CD4-positive, alpha-beta T cell treated with Interleukin-6 for 4 hours (primary cell): ENCODE data around the gene RBM38.

ENCODE experiments used
- DNase-seq: peaks from one replicate; pipeline ENCODE4 v3.0.0-alpha.2; 2020; ENCODE audit warnings: mixed read lengths

RBM38 gene

DNA sequence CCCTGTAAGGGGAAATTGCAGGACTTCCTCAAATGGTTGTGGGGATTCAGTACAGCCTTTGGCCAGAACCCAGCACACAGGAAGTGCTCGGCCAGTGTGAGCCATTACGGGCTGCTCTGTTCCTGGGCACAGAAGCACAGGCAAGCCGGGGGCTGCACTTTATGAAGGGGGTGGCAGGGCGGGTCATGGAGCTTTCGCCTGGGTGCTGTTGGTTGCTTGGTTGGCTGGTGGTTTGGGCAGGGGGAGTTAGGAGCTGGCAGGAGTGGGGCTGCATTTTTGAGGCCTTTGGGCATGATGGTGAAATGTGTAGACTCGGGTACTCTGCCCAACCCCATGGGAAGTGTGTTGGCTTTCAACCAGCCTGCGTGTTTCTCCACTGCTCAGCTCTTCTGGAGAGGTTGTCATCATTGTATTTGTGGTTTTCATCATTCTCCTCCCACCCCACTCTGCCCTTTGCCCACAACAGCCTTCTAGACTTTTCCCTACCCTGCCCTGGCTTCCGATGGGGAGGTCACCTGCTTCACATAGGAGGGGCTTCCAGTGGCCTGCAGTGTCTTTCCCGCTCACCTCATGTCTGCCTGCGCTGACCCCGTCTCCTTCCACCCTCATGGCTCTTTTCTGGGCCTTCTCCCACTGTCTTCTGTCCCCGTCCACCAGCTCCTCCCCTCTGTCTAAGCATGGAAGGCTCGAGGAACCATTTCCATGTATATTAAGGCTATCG is 16.1 kb upstream of the RBM38 start:
- DNase-seq: no peak

GRCh38 chr20:57375652-57376230 is 15.5 kb upstream of the RBM38 start:
- no peak for DNase-seq

DNA sequence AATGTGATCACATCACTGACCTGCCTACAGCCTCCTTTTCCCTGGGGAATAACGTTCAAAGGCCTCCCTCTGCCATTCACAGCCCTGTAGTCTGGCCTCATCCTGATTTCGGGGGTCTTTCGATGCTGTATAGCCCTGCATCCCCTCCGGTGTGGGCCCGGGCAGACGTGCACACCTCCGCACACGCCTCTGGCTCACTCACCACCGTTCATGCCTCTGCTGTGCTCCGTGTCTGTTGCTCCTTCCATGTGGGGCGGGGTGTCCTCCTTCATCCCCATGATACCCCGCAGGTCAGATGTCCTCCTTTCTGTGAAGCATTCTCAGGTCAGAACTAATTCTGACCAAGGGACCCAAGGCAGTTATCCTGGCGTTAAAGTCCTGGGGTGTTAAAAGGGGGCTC is 13.8 kb upstream of the RBM38 start:
- DNase-seq: no peak

- no peak for DNase-seq
These were observed 13.1 kb upstream of the RBM38 start for GRCh38 chr20:57378107-57378506.

GRCh38 chr20:57378646-57379262 is 12.4 kb upstream of the RBM38 start:
- DNase-seq: no peak

DNA sequence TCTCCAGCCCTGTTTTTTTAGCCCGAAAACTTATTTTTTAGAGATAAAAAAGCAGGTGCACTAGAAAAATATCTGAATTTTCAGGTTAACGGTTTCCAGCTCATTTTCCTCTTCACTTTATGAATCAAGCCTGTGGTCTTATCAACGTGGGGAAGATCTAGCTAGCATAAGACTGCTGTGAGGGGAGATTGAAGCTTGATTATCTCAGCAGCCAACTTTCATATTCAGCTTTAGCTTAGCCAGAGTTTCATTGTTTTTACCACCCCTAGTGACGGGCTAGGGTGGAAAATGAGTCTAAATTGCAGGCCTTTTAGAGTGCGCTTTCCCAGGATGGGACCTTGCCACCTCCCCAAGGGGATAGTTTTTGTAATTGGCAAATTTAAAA is 11.9 kb upstream of the RBM38 start:
- no peak for DNase-seq

GRCh38 chr20:57380081-57380750 is 11.0 kb upstream of the RBM38 start:
- DNase-seq: no peak

DNA sequence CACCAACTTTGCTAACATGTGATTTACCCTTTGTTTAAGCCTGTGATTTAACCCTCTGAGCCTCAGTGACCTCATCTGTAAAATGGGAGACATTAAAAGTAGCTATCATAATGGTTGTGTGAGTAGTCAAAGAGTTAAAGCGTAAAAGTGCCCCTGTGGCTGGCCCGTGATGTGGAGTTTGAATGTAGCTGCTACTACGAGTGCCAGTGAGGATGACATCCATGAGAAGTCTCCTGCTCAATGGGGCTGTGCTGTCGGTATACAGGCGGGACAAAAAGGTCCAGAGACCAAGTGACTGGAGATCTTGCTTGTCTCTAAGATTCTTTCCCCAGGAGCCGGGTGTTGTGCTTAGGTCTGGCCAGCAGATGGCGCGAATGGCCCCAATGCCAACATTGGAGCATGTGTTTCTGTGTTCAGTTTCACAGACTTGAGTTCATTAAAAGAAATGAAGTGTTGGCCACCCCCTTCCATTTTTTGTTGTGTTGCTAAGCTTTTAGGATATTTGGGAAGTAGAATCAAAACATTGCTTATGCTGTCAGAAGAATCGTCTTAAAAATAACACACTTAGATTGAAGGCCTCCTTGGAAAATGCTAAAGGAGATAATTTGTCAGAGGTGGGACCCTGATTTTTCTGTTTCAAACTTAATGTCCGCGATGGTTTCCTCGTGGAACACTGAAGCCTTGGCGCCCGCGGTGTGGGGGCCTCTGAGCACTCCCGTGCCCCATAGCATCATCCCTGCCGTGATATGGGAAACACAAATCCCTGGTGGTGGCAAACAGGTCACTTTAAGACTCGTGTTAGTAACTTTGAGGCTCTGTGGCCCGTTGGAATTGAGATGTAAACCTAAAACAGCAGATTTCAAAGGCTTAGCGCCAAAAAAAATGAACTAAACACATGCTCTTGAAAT is 9.3 kb upstream of the RBM38 start:
- peak; percentile 87 for DNase-seq

DNA sequence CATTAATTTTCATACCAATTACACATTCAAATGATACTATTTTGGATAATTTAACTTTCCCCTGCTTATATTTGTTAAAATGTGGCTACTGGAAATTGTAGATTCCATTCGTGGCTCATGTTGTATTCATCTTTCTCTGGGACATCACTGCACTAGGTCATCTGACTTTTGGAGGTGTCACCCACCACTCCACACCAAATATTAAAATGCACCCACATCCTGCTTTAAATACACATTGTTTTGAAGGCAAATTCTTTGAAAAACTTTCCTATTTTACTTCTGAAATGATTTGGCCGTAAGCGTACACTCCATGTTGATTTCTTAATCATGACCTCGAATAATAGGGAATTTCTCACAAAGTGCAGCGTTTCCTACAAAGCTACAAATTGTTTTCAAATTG is 8.7 kb upstream of the RBM38 start:
- no peak for DNase-seq

- no peak for DNase-seq
These were observed 7.5 kb upstream of the RBM38 start for GRCh38 chr20:57383447-57384347.

- DNase-seq: no peak
These were observed 6.7 kb upstream of the RBM38 start for GRCh38 chr20:57384486-57384885.

DNA sequence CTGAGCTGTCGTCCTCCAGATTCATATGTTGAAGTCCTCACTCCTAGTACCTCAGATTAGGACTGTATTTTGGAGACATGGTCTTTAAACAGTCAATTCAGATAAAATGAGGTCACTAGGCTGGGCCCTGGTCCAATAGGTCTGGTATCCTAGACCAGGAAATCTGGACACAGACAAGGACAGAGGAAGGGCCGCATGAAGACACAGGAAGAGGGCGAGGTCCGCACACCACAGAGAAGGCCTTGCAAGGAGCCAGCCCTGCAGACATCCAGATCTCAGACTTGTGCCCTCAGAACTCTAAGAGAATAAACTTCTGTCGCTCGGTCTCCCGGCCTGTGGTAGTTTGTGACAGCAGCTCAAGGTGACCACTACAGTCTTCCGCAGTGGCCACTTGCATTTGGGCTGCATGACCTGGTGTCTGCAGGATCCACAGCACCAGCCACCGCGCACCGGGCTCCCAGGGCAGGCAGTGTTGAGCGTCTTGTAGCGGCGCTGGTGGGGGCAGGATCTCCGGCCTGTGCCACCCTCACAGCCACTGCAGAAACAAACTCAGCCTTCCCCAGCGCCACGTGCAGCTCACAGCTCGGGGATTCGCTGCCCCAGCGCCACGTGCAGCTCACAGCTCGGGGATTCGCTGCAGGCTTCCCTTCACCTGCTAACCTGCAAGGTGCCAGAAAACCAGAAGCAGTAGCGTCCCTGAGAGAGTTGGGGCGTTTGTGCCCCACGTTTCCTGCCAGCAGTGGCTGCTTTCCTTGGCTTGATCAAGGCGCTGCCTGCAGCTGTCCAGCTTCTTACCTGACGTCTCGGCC is 6.0 kb upstream of the RBM38 start:
- no peak for DNase-seq

GRCh38 chr20:57385940-57386339 is 5.3 kb upstream of the RBM38 start:
- DNase-seq: no peak

GRCh38 chr20:57386762-57387161 is 4.4 kb upstream of the RBM38 start:
- DNase-seq: no peak

DNA sequence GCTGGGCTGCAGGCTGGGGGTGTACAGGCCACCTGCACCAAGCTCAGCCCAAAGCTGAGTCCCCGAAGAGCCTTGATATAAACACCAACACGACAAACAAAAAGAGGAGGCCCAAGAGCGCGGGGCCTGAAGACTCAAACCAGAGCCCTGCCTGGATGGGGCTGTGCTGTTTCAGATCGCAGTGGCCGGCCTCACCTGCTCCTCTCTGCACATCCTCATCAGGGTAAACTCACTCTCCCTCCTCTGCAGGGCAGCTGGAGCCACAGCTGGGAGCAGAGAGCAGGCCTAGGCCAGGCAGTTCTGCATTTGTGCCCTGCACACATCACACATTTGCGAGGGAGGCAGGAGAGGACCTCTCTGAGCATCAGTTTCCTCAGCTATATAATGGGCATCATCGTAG is 3.7 kb upstream of the RBM38 start:
- DNase-seq: no peak

DNA sequence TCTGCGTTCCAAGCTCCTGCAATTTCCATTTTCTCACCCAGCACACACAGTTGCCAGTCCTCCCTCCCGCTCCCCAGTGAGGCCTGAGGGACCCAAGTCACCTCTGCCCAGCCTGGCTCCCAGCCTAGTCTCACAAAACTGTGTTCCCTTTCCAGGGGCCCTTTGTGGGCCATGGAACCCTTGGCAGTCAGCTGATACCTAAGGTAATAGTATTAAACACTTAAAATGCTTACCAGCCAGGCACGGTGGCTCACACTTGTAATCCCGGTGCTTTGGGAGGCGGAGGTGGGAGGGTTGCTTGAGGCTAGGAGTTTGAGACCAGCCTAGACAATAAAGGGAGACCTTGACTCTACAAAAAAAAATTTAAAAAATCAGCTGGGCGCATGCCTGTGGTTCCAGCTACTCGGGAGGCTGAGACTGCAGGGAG is 3.2 kb upstream of the RBM38 start:
- DNase-seq: no peak

DNA sequence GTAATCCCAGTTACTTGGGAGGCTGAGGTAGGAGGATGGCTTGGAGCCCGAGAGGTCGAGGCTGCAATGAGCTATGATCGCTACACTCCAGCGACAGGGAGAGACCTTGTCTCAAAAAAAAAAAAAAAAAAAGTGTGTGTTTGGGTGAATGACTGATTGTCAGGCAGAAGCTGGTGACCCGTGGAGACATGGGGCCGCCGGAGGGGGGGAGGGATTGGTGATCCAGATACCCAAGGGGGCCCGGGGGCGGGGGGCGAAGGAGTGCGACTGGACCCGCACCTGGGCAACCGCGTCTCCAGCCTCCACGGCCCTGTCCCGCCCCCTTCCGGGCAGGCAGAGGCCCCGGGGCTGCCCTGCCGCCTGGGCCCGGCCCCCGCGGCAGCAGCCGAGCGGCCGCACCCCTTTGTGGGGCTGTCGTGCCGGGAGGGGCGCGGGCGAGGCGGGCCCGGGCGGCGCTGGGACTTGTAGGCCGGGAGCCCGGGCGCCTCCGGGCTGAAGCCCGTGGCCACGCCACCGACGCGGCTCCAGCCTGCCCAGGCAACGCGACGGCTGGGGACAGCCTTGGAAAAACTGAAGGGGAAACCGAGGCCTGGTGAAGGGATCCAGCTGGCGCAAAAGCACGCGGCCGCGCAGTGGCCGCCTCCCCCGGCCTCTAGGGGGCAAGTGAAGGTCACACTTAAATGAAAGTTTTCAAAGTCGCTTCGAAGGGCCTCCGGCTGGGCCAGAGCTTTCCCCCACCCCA is 2.1 kb upstream of the RBM38 start:
- DNase-seq: peak; percentile 74

- peak; percentile 58 for DNase-seq
These were observed 1.2 kb upstream of the RBM38 start for GRCh38 chr20:57389695-57390603.
